GM21723 (cell line): ENCODE data around the gene ST7L.

ENCODE experiments used
- ATAC-seq: cut with Tn5 transposase; IDR thresholded peaks from one replicate; pipeline ENCODE4 v1.9.1; 2021; ENCODE audit warnings: mild to moderate bottlenecking, moderate library complexity; ENCODE audit not compliant: unreplicated experiment

The ST7L gene

DNA sequence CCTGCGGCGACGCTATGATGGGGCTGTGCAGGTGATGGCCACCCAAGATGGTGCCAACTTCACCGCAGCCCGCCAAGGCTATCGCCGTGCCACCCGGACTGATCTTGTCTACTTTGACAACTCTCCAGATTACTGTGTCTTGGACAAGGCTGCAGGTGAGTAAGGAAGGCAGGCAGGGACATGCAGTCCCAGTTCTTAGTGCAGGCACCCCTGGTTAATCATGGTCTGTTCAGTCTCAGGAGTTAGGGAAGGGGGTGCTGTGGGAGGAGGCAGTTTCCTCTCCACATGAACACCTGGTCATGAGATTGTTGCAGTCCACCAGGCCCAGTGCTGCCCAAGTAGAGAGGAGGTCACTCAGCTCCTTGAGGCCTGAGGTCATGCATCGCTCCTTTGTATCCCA is 101.7 kb downstream of the ST7L start:
- ATAC-seq: no peak

DNA sequence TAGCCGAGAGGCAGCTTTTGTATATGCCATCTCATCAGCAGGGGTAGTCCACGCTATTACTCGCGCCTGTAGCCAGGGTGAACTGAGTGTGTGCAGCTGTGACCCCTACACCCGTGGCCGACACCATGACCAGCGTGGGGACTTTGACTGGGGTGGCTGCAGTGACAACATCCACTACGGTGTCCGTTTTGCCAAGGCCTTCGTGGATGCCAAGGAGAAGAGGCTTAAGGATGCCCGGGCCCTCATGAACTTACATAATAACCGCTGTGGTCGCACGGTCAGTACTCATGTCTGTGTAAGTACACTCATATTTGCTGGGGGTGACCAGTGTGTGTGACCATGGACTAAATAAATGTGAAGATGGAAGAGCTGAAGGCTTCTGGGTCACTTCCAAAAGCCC is 102.8 kb downstream of the ST7L start:
- no peak for ATAC-seq

DNA sequence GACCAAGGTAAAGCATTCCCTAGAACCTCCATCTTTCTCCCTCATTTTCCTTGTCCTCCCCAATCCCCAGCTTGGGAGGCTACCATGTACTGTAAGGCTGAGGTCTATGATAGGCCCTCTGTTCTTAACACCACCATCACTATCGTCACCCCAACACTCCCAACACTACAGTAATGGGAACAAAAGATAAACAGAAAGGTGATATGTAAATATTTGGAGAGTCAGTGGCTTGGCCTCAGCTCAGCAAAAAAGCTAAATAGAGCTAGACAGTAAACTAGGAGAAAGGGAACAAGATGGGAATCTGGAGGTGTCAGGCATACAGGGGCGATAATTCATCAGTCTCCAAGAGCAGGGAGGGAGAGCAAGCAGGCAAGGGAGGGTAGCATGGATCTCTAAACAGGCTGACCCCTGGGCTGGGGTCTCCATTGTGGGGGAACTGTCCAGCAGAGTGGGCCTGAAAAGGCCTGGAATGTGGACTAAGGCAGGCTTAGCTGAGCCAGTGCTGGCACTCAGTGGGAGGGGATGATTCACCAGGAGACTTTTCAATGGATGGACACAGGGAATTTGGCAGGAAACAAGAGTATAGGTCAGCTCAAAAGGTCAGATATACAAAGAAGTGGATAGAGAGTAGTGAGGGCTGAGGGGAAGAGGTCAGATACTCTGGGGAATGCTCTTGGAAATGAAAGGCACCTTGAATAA is 103.5 kb downstream of the ST7L start:
- ATAC-seq: no peak

DNA sequence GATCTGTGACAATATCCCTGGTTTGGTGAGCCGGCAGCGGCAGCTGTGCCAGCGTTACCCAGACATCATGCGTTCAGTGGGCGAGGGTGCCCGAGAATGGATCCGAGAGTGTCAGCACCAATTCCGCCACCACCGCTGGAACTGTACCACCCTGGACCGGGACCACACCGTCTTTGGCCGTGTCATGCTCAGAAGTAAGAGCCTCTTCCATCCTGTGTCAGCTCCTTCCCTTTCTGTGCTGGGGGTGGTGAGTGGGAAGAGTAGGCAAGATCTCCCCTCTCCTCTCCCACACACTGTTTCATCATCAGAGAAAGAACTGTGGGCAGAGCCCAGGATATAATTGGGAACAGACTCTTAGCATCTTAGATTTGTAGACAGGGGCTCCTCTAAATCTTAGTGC is 104.0 kb downstream of the ST7L start:
- no peak for ATAC-seq

DNA sequence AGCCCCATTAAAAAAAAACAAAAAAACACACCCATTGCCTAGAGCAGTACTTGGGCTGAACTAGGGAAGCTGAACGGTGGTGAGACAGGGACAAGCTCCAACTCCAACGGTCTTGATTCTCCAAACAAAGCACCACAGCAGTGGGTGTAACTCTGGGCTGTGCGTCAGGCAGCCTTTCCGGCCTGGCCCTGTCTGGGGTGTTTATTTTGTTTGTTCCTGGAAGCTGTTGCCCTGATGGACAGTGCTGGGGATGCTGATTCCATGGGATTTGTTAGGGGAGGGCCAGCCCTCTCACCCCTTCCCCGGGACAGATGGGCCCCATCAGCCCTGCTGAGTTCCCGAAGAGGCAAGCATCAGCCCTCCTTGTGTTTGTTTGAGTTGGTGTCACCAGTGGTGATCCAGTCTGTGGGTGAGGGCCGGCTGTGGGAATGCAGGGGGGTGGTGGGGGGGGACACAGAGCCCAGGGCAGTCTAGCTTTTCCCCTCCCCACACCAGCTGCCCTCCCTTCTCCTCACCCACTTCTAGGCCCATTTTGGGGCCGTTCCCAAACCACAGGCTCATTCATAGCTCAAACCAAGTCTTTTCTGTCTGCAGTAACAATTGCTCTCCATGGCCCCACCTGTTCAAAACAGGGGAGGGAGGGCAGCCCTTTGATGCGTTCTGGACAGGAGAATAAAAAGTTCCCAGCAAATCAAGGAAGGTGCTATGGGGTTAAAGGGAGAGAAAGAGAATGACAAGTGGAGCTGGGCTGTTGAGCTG is 105.7 kb downstream of the ST7L start:
- no peak for ATAC-seq

DNA sequence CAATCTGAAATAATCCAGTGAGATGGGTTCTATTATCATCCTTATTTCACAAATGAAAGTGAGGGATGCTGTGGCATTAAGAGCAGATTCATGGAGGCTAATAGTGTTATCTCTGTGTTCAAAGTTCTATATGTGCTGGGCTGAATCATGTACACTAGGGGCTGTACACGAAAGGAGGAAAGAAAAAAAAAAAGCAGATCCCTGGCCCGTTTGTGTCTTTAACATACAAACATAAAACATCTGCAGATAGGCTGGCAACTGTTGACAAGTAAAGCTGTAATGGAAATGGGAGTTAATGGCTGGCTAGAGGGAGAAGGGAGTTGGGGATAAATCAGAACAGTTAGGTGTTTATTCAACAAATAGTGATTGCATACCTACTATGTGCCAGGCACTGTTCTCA is 107.0 kb downstream of the ST7L start:
- ATAC-seq: no peak

DNA sequence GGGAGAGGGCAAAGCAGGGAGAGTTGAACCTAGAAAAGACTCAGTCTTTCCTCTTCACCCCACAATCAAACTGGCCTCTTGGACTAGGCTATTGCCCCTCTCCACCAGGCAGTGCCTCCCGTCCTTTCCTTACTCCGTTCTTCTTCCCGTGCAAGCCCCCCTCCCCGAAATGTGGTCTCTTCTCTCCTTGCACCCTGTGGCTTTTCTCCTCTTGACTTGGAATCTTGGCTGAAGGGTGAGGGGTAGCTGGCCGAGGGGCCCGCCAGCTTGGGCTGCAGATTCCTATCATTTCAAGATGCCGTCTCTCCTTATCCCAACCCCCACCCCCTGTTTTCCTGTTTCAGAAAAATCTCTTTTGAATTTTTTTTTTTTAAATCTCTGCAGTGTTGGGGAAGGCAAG is 108.6 kb downstream of the ST7L start:
- no peak for ATAC-seq

DNA sequence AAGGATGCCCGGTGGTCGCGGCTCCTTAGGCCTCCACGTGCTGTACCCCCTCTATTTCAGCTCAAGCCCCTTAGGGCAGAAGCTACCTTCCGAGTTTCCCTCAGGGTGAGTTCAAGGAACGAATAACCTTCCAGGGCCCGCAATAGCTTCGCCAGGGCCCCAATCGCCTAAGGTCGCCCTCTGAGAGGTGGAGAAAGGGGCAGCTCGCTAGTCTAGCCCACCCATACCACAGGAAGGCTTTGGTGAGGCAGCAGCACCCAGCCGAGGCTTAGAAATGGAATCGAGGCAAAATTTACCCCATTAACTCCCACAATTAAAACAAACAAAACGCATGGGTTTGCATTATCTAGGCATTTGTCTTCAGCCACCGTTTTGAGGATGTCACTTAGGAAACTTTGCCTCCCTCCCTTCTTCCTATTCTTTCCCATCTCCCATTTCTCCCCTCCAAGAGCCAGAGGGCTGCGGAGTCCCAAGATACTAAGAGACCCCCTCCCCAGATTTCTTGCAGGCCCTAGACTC is 109.2 kb downstream of the ST7L start:
- ATAC-seq: no peak

DNA sequence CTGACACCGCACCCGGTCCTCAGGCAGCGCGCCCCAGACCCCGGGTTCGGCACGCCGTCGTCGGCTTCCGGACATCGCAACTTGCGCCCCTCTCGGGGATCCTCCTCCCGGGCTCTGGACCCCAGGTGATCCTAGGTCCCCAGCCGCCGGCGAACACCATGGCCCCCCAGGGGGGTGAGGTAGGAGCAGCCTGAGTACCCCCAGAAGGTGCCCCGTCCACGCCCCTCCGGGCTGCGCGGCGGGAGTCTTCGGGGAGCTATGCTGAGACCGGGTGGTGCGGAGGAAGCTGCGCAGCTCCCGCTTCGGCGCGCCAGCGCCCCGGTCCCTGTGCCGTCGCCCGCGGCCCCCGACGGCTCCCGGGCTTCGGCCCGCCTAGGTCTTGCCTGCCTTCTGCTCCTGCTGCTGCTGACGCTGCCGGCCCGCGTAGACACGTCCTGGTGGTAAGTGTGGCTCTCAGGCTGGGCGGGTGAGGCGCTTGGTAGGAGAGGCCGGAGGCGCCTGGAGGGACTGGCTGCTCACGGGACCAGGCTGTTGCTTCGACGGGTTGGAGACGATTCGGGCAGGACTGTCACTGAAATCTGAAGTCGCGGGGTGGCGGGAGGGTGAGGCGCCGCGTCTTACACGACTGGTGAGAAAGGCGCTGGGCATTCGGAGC is 109.8 kb downstream of the ST7L start:
- ATAC-seq: peak; percentile 32

DNA sequence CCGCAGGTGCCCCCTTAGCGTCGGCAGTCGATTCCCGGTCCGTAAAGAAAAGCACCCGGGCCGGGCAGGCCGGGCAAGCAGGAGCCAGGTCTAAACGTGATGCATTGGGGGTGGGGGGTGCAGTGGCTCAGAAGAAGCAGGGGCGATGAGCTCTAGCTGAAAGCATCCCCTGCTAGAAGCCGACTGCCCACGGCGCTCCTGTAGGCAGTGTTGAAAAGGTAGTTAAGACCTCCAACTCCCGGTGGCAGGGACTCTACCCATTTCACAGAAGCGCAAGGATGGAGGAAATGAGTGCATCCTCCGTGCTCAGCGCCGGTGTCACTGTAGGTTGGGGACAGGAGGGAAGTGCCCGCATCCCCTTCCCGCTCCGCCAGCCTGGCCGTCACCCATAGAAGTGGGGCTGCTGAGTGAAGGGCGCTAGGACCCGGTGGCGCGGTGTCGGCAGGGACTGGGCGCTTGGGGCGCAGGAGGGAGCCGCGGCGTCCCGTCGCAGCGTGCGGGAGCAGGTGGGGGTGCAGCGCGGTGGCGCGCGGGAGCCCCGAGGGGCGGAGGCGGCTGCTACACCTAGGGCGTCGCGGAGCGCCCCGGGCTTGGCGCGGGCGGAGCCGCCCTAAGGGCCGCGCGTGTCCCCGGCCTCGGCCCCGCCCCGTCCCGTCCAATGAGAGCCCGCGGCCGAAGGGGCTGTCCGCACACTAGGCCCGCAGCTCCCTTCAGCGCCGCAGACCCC is 110.5 kb downstream of the ST7L start, which contains the start of gene WNT2B:
Gene WNT2B (plus strand): TSS at position 688 of the 727 bp plus-strand sequence. CDS start 298 bp downstream, outside the sequence.
- peak; percentile 62 for ATAC-seq

DNA sequence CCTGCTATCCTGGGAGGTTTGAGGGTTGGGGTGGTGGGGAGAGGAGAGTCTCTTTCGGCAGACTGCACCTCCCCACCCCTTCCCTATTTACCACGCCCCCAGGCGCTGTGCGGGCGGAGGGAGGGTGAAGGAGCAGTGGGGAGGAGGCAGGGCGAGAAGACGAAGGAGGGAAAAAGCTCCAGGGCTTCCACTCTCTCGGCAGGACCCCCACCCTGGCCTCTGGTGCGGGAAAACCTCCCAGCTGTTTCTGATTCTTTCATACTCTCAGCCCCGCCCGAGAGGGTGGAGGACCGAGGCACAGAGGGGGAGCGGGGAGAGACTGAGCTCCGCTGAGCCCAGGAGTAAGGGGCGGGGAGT is 111.0 kb downstream of the ST7L start:
- ATAC-seq: no peak

DNA sequence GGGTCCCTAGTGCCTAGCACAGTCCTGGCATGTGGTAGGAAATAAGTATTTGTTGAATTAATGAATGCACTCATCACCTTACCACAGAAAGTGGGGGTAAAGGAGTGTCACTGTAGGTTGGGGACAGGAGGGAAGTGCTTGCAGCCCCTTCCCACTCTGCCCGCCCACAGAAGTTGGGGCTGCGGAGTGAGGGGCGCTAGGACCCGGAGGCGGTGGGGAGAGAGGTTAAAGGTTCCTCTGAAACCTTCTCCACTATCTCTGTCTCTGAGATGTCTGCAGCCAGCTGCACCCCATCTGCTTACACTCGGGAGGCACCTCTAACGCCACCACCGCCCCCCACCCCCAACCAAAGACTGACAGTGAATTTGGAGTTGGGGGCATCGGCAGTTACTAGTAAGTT is 111.6 kb downstream of the ST7L start:
- no peak for ATAC-seq

DNA sequence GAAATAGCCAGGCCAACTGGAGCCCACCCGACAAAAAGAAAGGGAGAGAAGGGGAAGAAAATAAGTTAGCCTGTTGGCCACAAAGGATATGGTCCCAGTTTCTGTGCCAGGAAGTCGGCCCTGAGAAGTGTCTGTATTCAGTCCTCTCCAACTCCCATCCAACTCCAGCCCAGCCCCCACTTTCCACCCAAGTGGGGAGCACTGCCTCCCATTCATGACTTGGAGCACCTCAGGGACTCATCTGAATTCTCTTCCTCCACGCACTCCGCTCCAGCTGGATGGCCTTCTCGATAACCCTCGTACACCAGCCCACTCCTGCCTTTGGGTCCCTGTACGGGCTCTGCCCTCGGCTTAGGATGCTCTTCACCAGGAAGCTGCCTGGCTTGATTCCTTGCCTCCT is 112.2 kb downstream of the ST7L start:
- ATAC-seq: no peak

DNA sequence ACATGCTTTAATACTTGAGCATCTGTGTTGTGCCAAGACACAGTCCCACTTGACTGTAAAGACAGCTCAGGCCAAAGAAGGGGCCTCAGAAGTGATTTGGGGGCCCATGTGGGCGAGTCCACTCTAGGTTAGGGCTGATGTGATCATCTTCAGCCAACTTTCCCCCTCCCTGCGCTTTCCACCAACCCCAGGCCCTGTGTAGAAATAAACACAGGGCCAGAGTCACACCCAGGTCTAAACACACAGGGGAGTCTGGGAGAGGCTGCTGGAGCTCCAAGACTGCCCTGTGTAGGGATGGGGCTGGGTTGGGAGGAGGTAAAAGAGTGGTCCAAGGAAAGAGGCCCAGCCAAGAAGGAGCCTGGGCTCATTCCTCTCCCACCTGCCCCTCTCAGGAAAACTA is 112.6 kb downstream of the ST7L start:
- no peak for ATAC-seq

DNA sequence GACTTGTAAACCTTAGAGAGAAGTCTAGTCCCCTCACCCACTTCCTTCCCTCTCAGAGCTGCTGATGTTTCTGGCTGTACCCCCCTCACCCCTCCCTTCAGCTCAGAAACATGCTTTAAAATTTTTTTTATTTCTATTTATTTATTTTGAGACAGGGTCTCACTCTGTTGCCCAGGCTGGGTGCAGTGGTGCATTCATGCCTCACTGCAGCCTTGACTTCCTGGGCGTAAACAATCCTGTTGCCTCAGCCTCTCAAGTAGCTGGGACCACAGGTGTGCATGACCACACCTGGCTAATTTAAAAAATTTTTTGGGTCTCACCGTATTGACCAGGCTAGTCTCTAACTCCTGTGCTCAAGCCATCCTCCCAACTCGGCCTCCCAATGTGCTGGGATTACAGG is 113.1 kb downstream of the ST7L start:
- ATAC-seq: no peak

DNA sequence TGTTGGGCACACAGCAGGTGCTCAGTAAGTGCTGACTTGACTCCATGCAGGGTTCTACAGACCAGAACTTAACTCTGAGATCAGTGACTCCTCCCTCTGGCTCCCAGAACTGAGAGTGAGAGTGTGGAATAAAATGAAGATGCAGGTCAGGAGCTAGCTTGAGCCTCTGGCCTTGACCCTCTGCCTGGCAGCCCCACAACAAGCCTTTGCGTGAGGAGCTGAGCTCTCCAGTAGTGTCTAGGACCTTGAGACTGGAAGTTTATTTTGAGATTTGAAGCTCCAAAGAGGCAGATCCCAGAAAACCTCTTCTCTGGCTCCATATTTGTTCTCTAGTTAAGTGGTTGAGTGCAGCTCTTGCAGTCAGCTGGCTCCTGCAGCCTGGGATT is 113.5 kb downstream of the ST7L start:
- ATAC-seq: no peak

DNA sequence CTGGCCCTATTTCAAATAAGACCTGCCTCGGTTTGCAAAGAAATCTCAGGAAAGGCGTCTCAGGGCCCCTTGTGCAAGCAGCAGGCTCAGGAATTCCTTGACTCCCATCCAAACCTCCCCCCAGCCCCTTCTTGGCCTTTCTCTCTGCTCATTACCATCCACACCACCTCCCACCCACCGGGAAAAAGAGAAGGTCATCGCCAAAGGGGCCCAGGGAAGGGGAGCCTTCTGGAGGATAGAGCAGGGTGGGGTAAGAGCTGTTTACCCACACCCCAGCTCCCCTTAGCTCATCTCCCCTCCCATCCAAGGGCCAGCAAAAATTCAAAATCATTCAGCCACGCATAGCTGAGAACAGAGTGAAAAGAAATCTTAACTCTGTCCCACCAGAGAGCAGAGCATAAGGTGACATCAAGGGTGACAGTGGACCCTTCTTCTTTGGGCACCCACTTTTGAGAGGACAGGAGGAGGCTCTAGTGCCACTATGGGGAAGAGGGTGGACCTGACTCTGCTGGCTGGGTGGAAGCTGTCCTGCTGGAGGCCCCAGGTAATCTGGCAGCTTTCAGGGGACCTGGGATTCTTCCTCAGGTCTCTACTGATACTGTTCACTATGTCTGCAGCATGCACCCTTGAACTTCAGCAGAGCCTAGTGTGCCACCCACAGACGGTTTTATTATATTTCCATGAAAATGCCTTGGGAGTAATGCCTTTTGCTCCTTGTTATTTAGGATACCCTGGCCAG is 114.1 kb downstream of the ST7L start:
- no peak for ATAC-seq

DNA sequence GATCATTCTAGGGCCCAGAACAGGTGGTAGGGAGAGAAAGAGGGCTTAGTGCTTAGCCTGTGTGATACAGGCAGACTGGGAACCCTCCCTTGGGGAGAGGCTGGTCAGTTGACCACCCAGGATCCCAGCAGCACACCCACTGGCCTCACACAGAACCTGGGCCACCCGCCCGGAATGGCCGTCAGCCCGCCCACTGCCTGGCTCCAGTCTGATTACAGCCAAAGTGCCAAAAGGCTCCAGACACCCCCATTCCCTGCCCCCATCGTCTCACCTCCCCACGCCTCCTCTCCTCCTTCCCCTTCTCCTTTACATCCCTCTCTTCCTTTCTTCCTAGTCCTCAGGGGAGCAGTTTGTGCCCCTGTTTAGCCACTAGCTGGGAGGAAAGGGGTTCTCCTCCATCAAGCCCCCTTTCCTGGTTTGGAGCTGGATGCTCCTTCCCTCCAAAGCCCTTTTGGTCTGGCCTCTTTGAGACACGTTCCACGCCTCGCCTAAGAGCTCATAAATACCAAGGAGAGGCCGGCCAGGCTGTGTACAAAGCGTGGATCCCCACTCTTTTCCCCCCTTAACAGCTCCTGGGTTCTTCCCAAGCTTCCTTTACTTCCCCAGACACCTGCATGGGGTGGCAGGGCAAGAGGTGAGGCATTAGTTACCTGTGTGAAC is 114.8 kb downstream of the ST7L start:
- ATAC-seq: no peak

DNA sequence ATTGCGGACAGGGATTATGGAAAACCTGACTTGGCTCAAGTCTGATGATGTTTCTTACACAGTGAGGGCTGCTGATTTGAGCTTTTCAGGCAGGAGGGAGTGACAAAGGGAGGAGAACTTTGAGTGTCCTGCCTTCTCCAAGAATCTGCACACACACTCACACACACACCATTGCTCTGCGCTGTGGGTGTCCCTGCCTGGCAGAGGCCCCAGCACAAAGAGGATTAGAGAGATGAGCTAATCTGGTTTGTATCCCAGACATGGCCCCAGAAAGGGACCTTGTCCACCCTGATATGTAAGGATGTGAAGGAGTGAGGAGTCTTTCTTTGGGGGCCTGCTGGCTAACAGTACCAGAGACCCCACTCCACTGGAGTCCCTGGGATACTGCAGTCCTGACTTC is 116.1 kb downstream of the ST7L start:
- no peak for ATAC-seq
